Measurements from ENCODE around the gene TTC12.
"Not testable (repeated sequence)": the region's sequence is repeated elsewhere in the genome, so short reads cannot be mapped to it uniquely, and the experiment has no call there.

The TTC12 gene

GRCh38 chr11:113286509-113287497 lies 27.6 kb upstream of the TTC12 start:
- DNase-seq = no peak

GRCh38 chr11:113287801-113288200 lies 26.6 kb upstream of the TTC12 start:
- DNase-seq = no peak

GRCh38 chr11:113288286-113288863 lies 26.0 kb upstream of the TTC12 start:
- DNase-seq = no peak

GRCh38 chr11:113289431-113290187 lies 24.8 kb upstream of the TTC12 start:
- DNase-seq = peak; percentile 11 to 47 (median 24)

GRCh38 chr11:113293936-113294335 lies 20.4 kb upstream of the TTC12 start:
- no peak for DNase-seq

- DNase-seq = no peak
Measured at GRCh38 chr11:113295993-113296392, 18.4 kb upstream of the TTC12 start.

- DNase-seq = no peak
Measured at GRCh38 chr11:113296447-113297205, 17.8 kb upstream of the TTC12 start.

GRCh38 chr11:113298496-113298895 lies 15.9 kb upstream of the TTC12 start:
- DNase-seq = not testable (repeated sequence)

- no peak for DNase-seq
Measured at GRCh38 chr11:113304916-113305315, 9.5 kb upstream of the TTC12 start.

GRCh38 chr11:113305440-113306336 lies 8.7 kb upstream of the TTC12 start:
- peak; percentile 41 to 55 (median 54) for DNase-seq

GRCh38 chr11:113308601-113309000 lies 5.8 kb upstream of the TTC12 start:
- DNase-seq = no peak

- no peak for DNase-seq
Measured at GRCh38 chr11:113311536-113311935, 2.8 kb upstream of the TTC12 start.

- DNase-seq = no peak
Measured at GRCh38 chr11:113313601-113314000, 782 bp upstream of the TTC12 start.

- DNase-seq = no peak
Measured at GRCh38 chr11:113314065-113314388, 356 bp upstream of the TTC12 start.

GRCh38 chr11:113315811-113316210 lies 1.4 kb downstream of the TTC12 start:
- DNase-seq = no peak

- DNase-seq = no peak
Measured at GRCh38 chr11:113316256-113316655, 1.9 kb downstream of the TTC12 start.

GRCh38 chr11:113317339-113317738 lies 3.0 kb downstream of the TTC12 start:
- DNase-seq = no peak

GRCh38 chr11:113319085-113319484 lies 4.7 kb downstream of the TTC12 start:
- no peak for DNase-seq

- no peak for DNase-seq
Measured at GRCh38 chr11:113322158-113322557, 7.8 kb downstream of the TTC12 start.

GRCh38 chr11:113324250-113324649 lies 9.9 kb downstream of the TTC12 start:
- no peak for DNase-seq

- no peak for DNase-seq
Measured at GRCh38 chr11:113329725-113330124, 15.3 kb downstream of the TTC12 start.

- no peak for DNase-seq
Measured at GRCh38 chr11:113331441-113331840, 17.1 kb downstream of the TTC12 start.

Measured in activated CD4-positive, CD25-positive, alpha-beta regulatory T cell (primary cell).